Measurements from ENCODE around the gene ZNF593.
A peak's percentile ranks its signal among the peaks of the same experiment; 100 is the strongest.

Gene ZNF593

DNA sequence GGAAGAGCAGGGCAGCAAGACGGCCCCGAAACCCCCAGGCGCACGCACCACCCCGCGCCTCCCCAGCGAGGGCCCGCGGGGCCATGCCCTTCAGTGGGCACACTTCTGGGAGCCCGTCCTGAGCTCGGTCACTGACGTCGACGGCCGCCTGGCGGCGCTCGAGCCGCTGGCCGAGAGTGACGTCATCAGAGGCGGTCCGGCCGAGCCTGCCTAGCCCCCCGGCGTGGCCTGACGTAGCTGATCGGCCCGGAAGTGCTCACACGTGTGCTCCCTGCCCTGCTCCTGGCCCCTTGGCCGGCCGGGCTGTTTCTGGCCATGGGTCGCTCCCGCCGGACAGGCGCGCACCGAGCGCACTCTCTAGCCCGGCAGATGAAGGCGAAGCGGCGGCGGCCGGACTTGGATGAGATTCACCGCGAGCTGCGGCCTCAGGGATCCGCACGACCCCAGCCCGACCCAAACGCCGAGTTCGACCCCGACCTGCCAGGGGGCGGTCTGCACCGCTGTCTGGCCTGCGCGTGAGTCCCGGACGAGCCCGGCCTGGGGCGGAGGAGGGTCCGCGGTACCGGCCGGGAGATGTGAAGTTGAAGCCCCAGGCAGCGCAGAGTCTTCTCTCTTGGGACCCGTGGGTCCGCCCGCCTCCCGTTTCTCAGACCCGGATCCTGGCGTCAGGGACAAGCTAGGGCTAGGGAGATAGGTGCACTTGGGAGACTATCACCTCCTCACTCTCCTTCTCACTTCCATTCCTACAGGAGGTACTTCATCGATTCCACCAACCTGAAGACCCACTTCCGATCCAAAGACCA, at the start of gene ZNF593:
TSS of gene ZNF593 (plus strand) at position 240 of the 803 bp plus-strand sequence. CDS start at position 316, 76 bp downstream.
- peak; percentile 95 for DNase-seq

DNA sequence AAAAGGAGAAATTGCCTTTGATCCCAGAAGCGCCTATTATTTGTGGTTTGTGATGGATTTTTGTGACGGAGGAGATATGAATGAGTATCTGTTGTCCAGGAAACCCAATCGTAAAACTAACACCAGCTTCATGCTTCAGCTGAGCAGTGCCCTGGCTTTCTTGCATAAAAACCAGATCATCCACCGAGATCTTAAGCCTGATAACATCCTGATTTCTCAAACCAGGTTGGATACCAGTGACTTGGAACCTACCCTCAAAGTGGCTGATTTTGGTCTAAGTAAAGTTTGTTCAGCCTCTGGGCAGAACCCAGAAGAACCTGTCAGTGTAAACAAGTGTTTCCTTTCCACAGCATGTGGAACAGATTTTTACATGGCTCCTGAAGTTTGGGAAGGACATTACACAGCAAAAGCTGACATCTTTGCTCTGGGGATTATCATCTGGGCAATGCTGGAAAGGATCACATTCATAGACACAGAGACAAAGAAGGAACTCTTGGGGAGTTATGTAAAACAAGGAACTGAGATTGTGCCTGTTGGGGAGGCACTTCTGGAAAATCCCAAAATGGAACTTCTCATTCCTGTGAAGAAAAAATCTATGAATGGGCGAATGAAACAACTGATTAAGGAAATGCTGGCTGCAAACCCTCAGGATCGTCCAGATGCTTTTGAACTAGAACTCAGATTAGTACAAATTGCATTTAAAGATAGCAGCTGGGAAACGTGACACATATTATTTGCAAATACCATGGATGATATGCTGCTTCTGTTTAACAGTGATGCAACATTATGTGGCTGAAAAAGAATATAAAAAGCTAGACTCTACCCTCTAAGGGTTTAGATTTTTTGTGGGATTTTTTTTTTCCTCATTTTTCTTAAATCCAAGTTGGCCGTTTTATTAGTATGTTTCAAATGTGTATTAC, 47.6 kb upstream of the ZNF593 start:
- DNase-seq, result no peak

DNA sequence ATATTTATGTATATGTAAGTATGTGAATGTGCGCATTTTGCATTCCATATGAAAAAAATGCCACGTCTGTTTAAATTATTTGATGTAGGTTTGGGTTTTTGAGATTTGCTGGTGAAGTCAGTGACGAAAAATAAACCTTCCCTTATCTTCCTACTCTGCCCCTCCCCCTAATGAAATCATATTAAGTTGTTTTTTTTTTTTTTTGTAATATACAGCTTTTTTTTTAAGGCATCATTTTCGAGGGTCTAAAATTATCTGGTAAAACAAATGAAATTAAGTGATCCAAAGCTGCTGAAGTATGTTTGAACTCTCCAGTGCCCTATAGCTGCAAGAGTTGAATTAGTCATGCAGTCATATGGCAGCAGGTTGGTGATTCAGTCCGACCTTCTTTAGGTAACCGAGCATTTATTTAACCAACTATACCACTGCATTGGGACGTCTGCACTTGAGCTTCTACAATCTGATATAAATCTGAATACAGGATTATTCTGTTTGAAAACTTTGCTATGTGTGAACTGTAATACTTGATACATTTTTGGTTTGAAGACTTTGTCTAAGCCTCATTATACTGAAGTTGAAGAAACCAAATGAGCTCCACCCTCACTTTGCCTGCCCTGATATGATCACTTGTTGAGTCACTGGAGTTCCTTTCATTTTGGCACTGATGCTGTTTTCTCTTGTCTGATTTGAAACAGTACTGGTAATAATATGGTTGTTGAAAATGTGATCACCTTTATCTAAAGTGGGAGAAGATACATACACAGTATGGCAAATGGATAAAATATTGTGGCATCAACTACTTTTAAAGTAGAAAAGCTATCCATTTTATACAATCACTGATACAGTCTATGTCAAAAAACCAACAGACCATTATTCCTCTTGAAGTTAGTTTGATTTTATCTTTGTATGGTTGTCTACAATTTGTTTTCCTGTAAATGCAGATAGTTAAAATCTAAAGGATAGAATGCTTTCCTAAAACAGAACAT, 46.4 kb upstream of the ZNF593 start:
- no peak for DNase-seq

DNA sequence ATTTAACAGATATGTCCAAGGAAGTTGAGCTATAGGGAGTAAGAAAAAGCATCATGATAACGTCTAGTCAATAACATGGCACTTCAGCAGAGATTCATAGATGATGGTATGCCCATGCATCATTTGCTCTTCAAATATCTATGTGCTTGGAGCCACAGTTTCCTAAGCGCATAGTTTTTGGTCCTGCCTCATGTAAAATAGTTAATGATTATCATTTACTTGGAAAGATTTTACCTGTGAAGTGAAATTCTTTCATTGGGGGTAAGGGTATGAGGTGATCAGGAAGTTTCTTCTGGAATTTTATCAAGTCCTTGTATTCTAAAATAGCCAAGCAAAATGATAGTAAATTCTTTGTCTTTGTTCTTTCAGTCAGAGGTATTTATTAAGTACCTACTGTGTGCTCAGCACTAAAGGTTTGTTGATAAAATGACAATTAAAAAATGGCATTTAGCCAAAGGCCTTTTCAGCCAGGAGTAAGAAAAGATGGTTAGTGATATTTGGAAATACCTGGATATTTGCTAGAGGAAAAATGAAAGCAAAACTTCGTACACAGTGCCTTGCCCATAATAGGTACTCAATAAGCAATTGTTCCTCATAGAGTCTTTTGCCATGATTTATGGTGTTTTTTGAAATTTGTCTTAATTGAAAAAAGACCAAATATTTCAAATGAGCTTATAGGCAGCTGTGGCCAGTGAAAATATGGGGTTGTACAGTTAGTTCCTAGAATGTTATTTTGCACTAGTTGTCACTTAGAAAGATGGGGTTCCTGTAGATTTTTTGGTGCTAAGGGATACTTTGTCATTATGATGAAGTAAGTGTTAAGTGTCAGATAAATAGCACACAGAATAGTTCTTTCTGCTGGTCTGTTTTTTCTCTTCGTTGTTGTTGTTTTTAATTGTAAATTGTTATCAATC, 45.0 kb upstream of the ZNF593 start:
- DNase-seq, result no peak

DNA sequence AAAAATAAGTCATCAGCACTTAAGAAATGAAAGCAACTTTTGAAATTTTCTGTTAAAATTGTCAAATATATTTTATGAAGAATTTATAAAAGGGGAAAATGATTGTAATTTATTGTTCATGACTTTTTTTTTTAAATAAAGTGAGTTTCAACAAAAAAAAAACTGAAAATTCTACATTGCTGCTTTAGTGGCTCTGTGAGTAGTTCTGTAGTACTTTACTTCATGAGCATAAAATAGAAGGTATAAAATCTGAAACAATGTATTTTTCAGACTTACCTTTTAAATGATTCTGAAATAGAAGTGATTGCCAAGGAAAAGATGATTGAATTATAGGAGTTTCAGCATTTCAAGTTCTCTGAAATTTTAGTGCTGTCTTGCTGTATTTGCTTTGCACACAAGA, 44.3 kb upstream of the ZNF593 start:
- DNase-seq, result no peak

DNA sequence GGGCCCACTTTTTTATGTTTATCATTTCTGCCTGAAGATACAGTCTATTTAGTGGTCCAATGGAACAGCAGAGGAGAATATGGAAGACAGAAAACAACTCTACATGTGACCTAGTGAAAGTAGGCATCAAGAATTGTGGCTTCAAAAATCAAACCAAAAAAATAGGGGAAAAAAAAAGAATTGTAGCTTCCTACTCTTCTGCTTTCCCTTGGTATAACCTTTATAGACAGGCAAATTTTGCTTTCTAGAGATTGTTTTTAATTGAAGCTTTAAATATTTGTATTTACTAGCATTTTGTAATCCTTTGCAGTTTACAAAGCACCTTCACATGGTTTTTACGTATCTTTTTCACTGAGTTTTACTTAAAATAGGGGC, 43.8 kb upstream of the ZNF593 start:
- no peak for DNase-seq

DNA sequence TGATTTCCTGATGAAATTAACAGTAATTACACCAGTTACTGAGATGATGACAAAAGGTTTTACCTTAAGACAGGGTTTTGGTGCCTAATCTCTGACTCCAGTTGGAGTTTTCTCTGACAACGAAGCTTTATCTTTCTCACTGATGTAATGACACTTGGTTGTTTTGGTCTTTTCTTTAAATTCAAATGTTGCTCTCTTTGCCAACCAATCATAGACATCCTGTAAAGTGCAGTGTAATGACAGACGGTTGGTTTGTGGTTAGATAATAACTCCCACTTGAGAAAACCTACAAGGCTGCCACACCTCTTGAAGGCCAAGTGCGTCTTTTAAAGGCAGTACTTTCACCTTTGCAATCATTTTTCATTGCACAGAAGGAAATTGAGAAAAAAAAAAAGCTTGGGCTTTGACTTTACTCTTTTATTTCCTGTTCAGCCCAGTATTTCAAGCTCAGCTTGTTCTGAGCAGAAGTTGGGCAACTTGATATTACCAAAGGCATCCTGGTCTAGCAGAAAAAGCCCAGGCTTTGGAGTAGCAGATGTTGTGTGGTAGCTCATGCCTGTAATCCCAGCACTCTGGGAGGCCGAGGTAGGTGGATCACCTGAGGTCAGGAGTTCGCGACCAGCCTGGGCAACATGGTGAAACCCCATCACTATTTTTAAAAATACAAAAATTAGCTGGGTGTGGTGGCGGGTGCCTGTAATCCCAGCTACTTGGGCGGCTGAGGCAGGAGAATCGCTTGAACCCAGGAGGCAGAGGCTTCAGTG, 43.2 kb upstream of the ZNF593 start:
- no peak for DNase-seq

DNA sequence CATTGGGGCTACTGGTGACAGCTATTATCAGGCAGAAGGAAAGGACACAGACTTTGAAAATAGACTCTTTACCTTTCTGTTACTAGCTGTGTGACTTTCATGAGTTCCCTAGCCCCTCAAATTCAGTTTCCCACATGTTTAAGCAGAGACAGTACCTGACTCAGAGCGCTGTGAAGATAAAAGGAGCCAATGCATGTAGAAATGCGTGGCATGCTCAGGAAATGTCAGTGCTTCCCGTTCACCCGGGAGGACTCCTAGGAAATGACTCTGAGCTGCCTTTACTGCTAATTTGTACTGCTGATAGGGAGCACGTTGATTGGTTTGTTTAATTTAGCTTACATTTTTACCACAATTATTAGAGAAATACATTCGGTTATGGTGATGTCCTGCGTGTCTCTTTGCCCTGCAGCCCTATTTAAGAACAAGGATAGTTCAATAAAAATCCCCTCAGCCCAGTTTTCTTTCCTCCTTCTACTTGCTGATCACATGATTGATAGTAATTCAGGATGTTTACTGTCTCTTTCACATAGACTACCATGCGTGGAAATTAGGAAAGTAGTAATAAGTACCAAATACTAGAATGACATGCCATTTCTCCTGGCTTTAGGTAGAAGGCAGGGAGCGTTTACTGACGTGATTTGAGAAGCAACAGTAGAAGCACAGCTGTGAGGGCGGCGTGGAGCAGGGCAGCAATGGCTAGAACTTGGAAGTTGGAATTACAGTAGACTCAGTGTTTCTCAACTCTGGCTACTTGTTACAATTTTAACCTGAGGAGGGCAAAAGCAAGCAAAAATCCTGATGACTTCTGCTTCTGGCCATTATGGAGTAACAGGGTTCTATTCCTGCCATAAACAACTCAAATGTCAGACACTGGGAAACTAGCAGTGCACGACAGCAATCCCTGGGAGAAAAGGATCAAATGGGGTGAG, 42.2 kb upstream of the ZNF593 start:
- no peak for DNase-seq

DNA sequence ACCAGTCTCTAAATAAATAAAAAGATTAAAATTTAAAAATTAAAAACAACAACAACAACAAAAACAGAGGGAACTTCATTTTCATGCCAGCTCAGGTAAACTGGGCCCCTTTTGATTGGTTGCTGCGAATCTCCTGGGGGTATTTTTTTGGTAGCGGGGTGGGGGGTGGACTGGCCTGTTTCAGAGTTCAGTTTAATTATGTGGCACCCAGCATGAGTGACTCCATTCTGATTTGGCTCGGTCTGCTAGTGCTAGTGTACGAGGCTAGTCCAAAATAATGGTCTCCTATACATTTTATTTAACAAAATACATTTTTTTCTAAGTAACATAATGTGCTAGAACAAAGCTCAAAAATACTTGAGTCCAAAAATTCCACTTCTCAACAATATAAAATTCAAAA, 39.9 kb upstream of the ZNF593 start:
- DNase-seq, result no peak

DNA sequence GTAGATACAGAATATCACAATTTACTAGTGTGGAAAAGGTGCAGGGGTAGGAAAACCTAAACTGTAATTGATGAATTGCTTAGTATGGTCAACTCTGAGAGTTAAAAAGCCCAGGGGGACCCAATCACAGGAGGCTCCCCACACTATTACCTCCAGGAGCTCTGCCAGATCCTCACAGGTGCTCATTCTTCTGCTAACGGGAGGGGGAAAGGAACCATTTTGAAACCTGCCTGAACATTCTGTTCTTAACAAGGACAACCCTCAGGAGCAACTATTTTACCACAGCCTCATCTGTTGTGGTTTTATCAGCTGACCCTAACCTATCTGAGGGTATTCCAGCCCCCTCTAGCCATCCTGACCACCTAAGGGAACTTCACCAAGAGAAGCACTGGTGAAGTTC, 39.0 kb upstream of the ZNF593 start:
- DNase-seq, result no peak

DNA sequence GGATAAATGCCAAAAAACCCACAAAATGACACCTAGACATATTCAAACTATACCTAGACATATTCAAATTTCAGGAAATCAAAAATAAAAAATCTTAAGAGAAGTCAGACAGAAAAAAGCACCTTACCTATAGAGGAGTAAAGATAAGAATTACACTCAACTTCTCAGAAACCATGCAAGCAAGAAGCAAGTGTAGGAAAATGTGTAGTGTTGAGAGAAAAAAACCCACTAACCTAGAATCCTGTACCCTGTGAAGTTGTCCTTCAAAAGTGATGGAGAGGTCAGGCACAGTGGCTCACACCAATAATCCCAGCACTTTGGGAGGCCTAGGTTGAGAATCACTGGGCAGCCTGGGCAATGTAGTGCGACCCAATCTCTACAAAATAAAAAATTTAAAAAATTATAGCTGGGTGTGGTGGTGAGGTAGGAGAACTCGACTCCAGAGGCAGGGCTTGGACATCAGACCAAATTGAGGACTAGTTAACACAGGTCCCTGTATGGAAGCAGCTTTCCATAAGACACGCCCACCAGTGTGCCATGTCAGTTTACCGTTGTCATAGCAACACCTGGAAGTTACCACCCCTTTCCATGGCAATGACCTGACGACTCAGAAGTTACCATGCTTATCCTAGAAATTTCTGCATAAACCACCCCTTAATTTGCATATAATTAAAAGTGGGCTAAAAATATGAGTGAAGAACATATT, 37.4 kb upstream of the ZNF593 start:
- DNase-seq, result no peak

DNA sequence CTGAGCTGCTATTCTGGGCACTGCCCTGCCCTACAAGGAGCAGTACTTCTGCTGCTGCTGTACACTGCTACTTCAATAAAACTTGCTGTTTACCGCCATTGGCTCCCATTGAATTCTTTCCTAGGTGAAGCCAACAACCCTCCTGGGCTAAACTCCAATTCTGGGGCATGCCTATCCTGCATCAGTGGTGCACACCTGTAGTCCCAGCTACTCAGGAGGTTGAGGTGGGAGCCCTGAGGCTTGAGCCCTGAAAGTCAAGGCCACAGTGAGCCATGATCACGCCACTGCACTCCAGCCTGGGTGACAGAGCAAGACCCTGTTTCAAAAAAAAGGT, 36.9 kb upstream of the ZNF593 start:
- no peak for DNase-seq

DNA sequence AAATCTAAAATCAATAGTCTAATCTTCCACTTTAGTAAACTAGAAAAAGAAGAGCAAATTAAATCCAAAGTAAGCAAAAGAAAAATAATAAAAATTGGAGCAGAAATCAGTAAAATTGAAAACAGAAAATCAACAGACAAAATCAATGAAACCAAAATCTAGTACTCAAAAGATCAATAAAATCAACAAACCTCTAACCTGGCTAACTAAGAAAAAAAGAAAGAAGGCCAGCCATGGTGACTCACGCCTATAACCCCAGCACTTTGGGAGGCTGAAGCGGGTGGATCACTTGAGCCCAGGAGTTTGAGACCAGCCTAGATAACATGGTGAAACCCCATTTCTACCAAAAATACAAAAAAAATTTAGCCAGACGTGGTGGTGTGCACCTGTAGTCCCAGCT, 35.2 kb upstream of the ZNF593 start:
- DNase-seq, result no peak

DNA sequence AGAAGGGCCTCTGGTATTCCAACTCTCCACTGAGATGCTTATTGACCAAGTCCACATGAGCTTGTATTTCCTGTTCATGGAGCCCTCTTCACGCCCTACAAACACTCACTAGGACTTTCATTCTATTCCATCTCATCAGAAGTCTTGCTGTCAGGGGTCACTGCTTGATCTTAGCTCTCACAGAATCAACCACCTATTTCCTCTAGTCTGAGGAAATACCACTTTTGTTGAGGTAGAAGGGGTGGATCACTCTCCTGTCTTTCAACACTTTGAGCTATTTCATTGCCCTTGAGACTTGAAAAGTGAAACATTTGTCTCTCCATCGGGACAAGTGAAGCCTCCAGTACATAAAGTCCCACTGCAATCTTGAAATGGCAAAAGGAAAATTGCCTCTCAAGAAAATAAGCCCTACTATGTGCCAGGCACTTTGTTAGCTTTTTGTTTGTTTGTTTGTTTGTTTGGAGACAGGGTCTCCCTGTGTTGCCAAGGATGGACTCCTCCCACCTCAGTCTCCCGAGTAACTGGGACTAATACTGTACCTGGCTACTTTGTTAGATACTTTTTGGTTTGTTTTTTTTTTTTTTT, 30.6 kb upstream of the ZNF593 start:
- DNase-seq, result no peak

DNA sequence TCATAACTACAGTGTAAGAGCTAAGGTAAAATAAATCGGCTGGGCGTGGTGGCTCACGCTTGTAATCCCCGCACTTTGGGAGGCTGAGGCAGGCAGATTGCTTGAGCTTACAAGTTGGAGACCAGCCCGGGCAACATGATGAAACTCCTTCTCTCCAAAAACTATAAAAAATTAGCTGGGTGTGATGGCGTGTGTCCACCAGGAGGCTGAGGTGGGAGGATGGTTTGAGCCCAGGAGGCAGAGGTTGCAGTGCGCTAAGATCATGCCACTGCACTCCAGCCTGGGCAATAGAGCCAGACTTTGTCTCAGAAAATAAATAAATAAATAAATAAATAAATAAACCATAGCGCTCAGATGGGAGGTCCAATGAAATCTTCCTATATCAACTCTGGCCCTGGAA, 27.5 kb upstream of the ZNF593 start:
- peak; percentile 21 for DNase-seq

DNA sequence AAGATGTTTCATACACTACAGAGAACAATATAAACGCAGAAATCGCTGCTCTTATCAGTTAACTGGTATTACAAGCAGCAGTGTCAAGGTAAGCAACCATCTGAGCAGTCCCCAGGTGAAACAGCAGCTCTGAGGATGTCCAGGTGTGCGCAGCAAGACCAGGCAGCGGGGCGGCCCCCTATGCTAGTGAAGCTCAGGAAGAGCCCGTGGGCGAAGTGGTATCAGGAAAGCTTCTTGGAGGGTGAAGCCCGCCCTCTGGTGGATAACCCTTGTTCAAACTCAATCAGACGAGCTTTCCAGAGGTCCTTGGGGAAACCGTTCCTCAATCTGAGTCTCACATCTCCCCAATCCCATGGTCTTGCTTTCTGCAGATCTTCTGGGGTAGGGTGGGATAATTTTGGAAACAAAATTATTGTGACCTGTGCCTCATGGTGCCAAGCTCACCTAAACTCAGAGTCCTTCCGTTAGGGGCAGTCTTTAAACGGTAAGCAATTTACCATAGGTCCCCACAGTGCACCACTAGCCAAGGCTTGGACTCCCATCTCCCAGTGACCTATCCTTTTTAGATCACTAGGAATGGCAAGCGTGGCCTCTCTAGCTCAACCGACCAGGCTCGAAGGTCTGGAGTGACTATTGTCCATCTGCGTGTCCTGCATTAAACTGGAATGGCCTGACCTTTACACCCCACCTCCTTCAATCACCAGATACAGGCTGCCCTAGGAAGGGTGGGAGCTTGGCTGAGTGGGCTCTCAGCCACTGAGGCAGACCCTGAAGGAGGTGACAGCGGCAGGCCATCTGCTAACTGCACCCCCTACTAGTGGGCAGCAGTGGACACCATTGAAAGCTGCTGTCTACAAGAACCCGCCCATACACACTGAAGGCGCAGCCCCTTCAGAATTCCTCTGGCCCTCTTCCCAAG, 24.4 kb upstream of the ZNF593 start:
- DNase-seq, result peak; percentile 87

DNA sequence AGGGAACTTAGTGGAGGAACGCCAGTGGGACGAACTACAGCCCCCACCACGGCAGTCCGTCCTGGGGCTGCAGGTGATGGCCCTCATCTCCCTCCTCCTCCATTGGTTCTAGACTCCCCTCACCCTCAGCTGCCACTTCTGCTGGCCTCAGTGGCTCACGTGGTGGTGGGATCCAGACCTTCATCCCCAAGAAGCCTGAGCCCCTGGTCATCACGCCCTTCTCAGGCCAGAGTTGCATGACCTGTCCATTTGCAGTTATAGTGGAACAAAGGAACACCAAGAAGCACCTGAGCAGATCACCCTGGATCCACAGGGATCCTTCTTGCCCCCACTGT, 23.8 kb upstream of the ZNF593 start:
- no peak for DNase-seq

DNA sequence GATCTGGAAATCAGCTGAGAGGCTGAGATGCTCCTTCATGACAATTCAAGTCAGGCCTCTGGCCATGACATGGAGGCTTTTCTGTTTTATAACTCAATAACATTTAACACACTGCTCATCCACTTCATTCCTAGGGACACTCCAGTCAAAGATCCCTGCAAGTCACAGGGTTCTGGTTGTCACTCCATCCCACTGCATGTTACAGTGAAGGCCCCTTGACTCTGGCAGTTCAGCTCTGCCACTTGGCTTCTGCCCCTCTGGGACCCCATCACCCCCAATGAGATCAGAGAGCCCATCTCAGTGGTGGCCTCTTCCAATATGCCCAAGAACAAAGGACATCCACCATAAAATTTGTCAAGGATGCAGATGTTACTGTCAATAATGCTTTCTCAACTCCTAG, 20.8 kb upstream of the ZNF593 start:
- DNase-seq, result peak; percentile 26

Data from activated CD8-positive, alpha-beta memory T cell treated with anti-CD3 and anti-CD28 coated beads for 24 hours (primary cell).